ENCODE results near the gene RCN2. TPM values are rescaled to one million over a fixed set of nuclear protein-coding genes. Genes with fewer than 3 reads are reported as not detected.

Gene RCN2
- total RNA-seq, 1 experiment from 2014 or later, result 46.1 TPM

GRCh38 chr15:76935620-76936019 is 4.1 kb downstream of the RCN2 start:
- Histone ChIP-seq H3K27me3 (ENCODE audit: insufficient read depth, low read depth) (no peaks in the 10 kb centered on the region), H3K79me2 (ENCODE audit: low read depth) (peaks cover 12% of the 10 kb centered on the region), H3K4me1 (replicated peaks; ENCODE audit: insufficient read depth) (peaks cover 12% of the 10 kb centered on the region), H3K9me3 (ENCODE audit: insufficient read depth, low read depth) (no peaks in the 10 kb centered on the region), H2AFZ (no peak overlapping the region), H4K20me1 (ENCODE audit: insufficient read depth) (no peaks in the 10 kb centered on the region), H3K4me3 (no peak overlapping the region), H3K9me2 (ENCODE audit: insufficient read depth) (no peaks in the 10 kb centered on the region), H3F3A (ENCODE audit: insufficient read depth, low read depth) (no peaks in the 10 kb centered on the region; the same call in 1 of the 2 replicates), H3K27ac (no peak overlapping the region), H3K36me3 (ENCODE audit: low read depth) (peaks cover 14% of the 10 kb centered on the region), H3K4me2 (no peak overlapping the region)
- DNase-seq, result no peak
- intact Hi-C loops (cut with micrococcal nuclease; ENCODE audit: unreplicated experiment), result no loop called here
- no peak for TF ChIP-seq CTCF (conservative IDR thresholded peaks at IDR 0.05)
- TF ChIP-seq EZH2 (IDR thresholded peaks at IDR 0.05; ENCODE audit: low read depth), result no peak
- ChIA-PET CTCF (no interaction called here), POLR2A (ENCODE audit: unreplicated experiment) (no interaction called here)
- no TSS peak for BruUV-seq (replicated peaks)

- Histone ChIP-seq H3F3A (ENCODE audit: insufficient read depth, low read depth) (no peaks in the 10 kb centered on the region; the same call in 1 of the 2 replicates), H3K9me3 (ENCODE audit: insufficient read depth, low read depth) (no peaks in the 10 kb centered on the region), H3K79me2 (ENCODE audit: low read depth) (peaks cover 12% of the 10 kb centered on the region), H3K4me1 (replicated peaks; ENCODE audit: insufficient read depth) (peaks cover 7% of the 10 kb centered on the region), H3K27ac (no peak overlapping the region), H2AFZ (no peak overlapping the region), H3K9me2 (ENCODE audit: insufficient read depth) (no peaks in the 10 kb centered on the region), H3K36me3 (ENCODE audit: low read depth) (peaks cover 14% of the 10 kb centered on the region), H3K4me2 (no peak overlapping the region), H3K4me3 (no peak overlapping the region), H4K20me1 (ENCODE audit: insufficient read depth) (no peaks in the 10 kb centered on the region), H3K27me3 (ENCODE audit: insufficient read depth, low read depth) (no peaks in the 10 kb centered on the region)
- DNase-seq, result no peak
- TF ChIP-seq EZH2 (IDR thresholded peaks at IDR 0.05; ENCODE audit: low read depth), result no peak
- TF ChIP-seq CTCF (conservative IDR thresholded peaks at IDR 0.05), result no peak
- BruUV-seq (replicated peaks), result no TSS peak
- intact Hi-C loops (cut with micrococcal nuclease; ENCODE audit: unreplicated experiment), result no loop called here
- CTCF ChIA-PET, result no interaction called here
- POLR2A ChIA-PET (ENCODE audit: unreplicated experiment), result no interaction called here
Observed at GRCh38 chr15:76936671-76937070, 5.1 kb downstream of the RCN2 start.

GRCh38 chr15:76938752-76939151 is 7.2 kb downstream of the RCN2 start:
- ChIA-PET CTCF (no interaction called here), POLR2A (ENCODE audit: unreplicated experiment) (no interaction called here)
- Histone ChIP-seq H3K79me2 (ENCODE audit: low read depth) (no peaks in the 10 kb centered on the region), H3K9me3 (ENCODE audit: insufficient read depth, low read depth) (no peaks in the 10 kb centered on the region), H3K36me3 (ENCODE audit: low read depth) (peaks cover 14% of the 10 kb centered on the region), H3F3A (ENCODE audit: insufficient read depth, low read depth) (no peaks in the 10 kb centered on the region; the same call in 1 of the 2 replicates), H4K20me1 (ENCODE audit: insufficient read depth) (no peaks in the 10 kb centered on the region), H3K27ac (no peak overlapping the region), H3K4me1 (replicated peaks; ENCODE audit: insufficient read depth) (no peaks in the 10 kb centered on the region), H2AFZ (no peak overlapping the region), H3K27me3 (ENCODE audit: insufficient read depth, low read depth) (no peaks in the 10 kb centered on the region), H3K4me3 (no peak overlapping the region), H3K9me2 (ENCODE audit: insufficient read depth) (no peaks in the 10 kb centered on the region), H3K4me2 (no peak overlapping the region)
- no TSS peak for BruUV-seq (replicated peaks)
- DNase-seq, result no peak
- TF ChIP-seq CTCF (conservative IDR thresholded peaks at IDR 0.05), result no peak
- TF ChIP-seq EZH2 (IDR thresholded peaks at IDR 0.05; ENCODE audit: low read depth), result no peak
- intact Hi-C loops (cut with micrococcal nuclease; ENCODE audit: unreplicated experiment), result no loop called here
